GM12874 (cell line): ENCODE data around the gene MICU2.

ENCODE experiments used
- TF ChIP-seq, protein P1 (sequence below): IDR thresholded peaks from 2 replicates; pipeline ENCODE4 v1.5.1; 2011; ENCODE audit warnings: low read depth, mild to moderate bottlenecking, control low read depth, low read length, moderate library complexity; ENCODE audit not compliant: insufficient read depth

Gene MICU2

GRCh38 chr13:21538753-21539152 lies 65.2 kb downstream of the MICU2 start:
- TF ChIP-seq, protein P1, sequence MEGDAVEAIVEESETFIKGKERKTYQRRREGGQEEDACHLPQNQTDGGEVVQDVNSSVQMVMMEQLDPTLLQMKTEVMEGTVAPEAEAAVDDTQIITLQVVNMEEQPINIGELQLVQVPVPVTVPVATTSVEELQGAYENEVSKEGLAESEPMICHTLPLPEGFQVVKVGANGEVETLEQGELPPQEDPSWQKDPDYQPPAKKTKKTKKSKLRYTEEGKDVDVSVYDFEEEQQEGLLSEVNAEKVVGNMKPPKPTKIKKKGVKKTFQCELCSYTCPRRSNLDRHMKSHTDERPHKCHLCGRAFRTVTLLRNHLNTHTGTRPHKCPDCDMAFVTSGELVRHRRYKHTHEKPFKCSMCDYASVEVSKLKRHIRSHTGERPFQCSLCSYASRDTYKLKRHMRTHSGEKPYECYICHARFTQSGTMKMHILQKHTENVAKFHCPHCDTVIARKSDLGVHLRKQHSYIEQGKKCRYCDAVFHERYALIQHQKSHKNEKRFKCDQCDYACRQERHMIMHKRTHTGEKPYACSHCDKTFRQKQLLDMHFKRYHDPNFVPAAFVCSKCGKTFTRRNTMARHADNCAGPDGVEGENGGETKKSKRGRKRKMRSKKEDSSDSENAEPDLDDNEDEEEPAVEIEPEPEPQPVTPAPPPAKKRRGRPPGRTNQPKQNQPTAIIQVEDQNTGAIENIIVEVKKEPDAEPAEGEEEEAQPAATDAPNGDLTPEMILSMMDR, result no peak

DNA sequence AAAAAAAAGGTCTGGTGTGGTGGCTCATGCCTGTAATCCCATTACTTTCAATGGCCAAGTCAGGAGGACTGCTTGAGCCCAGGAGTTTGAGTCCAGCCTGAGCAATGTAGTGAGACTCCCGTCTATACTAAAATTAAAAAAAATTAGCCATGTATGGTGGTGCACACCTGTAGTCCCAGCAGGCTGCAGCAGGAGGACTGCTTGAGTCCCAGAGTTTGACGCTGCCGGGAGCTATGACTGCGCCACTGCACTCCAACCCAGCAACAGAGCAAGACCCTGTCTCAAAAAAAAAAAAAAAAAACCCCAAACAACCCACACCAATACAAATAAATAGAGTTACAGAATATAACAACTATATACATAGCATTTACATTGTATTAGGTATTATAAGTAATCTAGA lies 65.7 kb downstream of the MICU2 start:
- TF ChIP-seq, protein P1, result no peak

GRCh38 chr13:21537105-21537504 lies 66.9 kb downstream of the MICU2 start:
- TF ChIP-seq, protein P1, result no peak

DNA sequence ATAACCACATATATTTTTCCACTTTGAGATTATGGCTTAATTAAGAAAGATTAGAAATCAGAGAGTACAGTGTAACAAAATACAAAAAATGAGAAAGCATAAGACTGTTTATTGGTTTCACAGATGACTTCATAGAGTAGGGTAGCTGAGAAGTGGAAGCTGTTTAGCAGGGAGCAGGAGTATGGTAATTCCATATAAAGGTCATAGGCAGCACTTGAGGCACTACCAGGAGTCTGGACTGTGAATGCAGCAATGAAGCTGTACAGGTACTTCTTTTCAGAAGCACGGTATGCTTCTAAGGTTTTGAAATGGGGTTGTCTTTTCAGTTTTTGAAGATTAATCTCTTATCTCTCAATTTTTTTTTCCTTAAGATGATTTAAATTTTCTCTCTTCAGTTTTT lies 69.2 kb downstream of the MICU2 start:
- TF ChIP-seq, protein P1, result no peak

DNA sequence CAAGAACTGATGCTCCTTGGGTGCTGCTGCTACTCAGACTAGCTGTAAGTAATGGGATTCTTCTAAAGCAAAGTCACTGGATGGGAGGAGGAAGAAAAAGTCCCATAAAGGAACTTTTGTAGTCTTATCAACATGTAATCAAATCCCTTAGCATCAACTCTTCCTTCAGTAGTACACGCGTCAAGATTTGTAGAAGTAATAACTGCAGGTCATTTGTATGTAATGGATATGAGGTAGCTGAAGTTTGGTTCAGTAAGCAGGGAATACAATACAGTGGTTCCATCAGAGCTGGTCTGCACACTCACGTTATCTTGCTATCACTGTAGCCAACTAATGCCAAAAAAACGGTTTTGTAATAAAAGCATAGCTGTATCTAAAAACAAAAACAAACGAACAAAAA lies 72.5 kb downstream of the MICU2 start:
- TF ChIP-seq, protein P1, result no peak

GRCh38 chr13:21530656-21531055 lies 73.3 kb downstream of the MICU2 start:
- TF ChIP-seq, protein P1, result no peak

DNA sequence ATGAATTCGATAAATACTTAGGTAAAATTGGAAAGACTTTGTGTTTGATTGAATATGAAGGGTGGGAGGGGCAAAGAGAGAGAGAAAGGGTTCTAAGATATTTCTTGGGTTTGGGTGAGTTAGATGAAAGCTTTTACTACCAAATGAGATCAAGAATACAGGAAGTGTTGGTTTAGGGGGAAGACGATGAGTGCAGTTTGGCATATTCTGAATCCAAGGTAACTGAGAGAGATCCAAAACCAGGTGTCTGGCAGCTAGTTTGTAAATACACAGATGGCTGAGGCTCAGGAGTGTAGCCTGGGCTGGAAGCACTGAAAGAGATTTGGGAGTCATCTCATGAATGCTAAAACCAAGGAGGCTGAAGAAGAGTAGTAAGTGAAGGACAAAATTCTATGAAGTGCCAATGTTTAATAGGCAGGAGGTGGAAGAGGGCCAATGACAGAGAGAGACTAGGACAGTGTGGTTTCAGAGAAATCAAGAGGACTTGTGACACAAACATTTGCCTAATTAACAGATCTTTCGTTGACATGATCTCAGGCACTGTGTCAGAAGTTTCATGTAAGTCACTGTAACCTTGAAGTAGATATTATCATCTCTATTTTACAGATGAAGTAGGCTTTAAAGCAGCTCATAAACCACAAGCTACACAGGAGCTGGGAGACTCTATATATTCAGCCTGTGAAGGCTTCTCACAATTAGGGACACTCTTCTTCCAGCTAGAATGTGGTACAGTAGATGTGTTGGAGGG lies 74.7 kb downstream of the MICU2 start:
- TF ChIP-seq, protein P1, result no peak
